Spleen (tissue), 7 donors: ENCODE measurements around the gene CD164L2.
A peak's percentile ranks its signal among the peaks of the same experiment; 100 is the strongest.

ENCODE experiments used
- POLR2A ChIP-seq, 3 donors: fragments of 450-650 bp; IDR thresholded peaks; one replicate each; pipeline ENCODE4 v1.5.1; 2017; ENCODE audit warnings: antibody characterized with exemption in 3 of 3, mild to moderate bottlenecking in 1 of 3
- POLR2AphosphoS5 ChIP-seq, 3 donors: sonication (generic); formaldehyde crosslinking; IDR thresholded peaks; one replicate each; pipeline ENCODE4 v1.5.1; 2017; ENCODE audit warnings: antibody characterized with exemption in 3 of 3
- TF ChIP-seq, protein P1 (sequence below), 11 experiments: fragments of 200-600 bp in 7 of 11; fragments of 450-650 bp in 4 of 11; sonication (generic) in 4 of 11; IDR thresholded peaks in 8 of 11; conservative IDR thresholded peaks in 3 of 11; 1 replicate in 7 of 11; 2 replicates in 4 of 11; pipeline versions ENCODE4 v1.4.0 to v1.8.0; 2016 to 2021; ENCODE audit warnings: antibody characterized with exemption in 11 of 11, inconsistent platforms in 4 of 11, mild to moderate bottlenecking in 1 of 11
- donor health status: DM: no; HTN: no; CAD: no; lungs with moderate emphysema.
- donor health status: DM: no; HTN: no; CAD: no.
- donor health status: DM: no; HTN: no; CAD: no.

DNA sequence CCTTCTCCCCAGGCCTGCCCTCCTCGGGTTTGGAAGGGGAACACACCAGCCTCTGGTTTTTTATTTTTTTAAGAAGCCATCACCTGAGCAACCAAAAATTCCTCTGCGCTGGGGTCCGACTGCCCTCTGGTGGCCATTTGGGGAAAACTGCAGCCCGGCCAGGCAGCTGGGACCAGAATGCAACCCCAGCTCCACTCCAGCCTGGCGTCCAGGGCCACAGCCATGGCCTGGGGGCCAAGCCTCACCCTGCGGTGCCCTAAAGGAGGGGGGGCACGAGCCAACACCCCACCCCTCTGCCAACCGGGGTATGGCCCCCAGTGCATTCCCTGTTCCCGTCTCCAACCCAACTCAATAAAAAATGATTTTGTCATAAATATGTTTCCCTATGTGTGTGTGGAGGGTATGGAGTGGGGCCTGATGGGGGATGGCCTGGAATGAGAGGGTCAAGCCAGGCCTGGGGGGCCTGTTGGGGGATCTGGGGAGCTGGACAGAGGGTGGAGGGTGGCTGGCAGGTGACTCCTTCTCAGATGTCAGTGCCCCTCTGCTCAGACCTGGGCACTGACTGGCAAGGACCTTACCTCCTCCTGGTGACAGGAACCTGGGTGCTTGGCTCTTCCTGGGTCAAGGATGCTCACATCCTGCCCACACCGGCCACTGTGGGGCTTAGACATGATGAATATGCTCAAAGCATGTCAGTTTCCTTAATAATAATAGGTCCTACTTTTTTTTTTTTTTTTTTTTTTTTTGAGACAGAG, 12.5 kb upstream of the CD164L2 start:
- TF ChIP-seq, protein P1, sequence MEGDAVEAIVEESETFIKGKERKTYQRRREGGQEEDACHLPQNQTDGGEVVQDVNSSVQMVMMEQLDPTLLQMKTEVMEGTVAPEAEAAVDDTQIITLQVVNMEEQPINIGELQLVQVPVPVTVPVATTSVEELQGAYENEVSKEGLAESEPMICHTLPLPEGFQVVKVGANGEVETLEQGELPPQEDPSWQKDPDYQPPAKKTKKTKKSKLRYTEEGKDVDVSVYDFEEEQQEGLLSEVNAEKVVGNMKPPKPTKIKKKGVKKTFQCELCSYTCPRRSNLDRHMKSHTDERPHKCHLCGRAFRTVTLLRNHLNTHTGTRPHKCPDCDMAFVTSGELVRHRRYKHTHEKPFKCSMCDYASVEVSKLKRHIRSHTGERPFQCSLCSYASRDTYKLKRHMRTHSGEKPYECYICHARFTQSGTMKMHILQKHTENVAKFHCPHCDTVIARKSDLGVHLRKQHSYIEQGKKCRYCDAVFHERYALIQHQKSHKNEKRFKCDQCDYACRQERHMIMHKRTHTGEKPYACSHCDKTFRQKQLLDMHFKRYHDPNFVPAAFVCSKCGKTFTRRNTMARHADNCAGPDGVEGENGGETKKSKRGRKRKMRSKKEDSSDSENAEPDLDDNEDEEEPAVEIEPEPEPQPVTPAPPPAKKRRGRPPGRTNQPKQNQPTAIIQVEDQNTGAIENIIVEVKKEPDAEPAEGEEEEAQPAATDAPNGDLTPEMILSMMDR (IDR thresholded peaks at IDR 0.05 in 8 of 11, conservative IDR thresholded peaks at IDR 0.05 in 3 of 11), result peak; percentile 88 to 98 (median 96)
- TF ChIP-seq POLR2AphosphoS5 (IDR thresholded peaks at IDR 0.05) (peak; percentile 51 to 77 (median 53)), POLR2A (IDR thresholded peaks at IDR 0.05) (no peak)
